ENCODE data around the gene ELF1. TPM values are rescaled to one million over a fixed set of nuclear protein-coding genes. Genes with fewer than 3 reads are reported as not detected.
"Not testable (repeated sequence)": the region's sequence is repeated elsewhere in the genome, so short reads cannot be mapped to it uniquely, and the experiment has no call there.

Gene ELF1
- total and polyA plus RNA-seq, 2 donors (not counting 3 experiments of a cell fraction or from before 2014, with no cell fraction given): 31.8 to 61.2 TPM

DNA sequence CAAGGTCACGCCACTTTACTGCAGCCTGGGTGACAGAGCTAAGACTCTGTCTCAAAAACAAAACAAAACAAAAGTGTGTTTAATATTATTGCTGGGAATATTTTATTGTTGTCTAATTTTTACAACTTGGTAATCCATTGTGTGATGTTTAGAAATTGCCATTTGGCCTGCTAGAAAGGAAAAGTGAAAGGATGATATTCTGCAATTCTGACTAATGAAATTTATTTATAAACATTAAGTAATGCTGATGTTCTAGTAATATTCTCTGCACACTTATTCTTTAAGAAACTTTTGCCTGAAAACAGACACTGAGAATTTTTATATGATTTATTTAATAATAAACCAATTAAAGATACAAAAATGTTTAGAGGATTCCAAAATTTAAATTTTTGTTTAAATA, 87.4 kb downstream of the ELF1 start:
- H3K9me1 ChIP-seq (replicated peaks; ENCODE audit: control insufficient read depth, extremely low read depth, insufficient read depth, low read length): no peaks in the 10 kb centered on the region
- H3K27me3 ChIP-seq (ENCODE audit: control insufficient read depth in 2 of 2, insufficient read depth in 2 of 2, low read length in 2 of 2): no peaks in the 10 kb centered on the region
- intact Hi-C loops (cut with micrococcal nuclease) (no loop called here), dilution Hi-C loops (cut with MboI; ENCODE audit: extremely low pct_ligation_motif_present, low sequenced_read_pairs) (no loop called here)
- no peak for FAIRE-seq
- H3K4me3 ChIP-seq (replicated peaks in 1 of 3; ENCODE audit: insufficient read depth in 1 of 3, low read depth in 1 of 3, low read length in 3 of 3): no peak overlapping the region
- H3K27ac ChIP-seq (ENCODE audit: insufficient read depth, low read depth, low read length): no peak overlapping the region
- no TSS peak for BruUV-seq (replicated peaks)
- H3K4me1 ChIP-seq (ENCODE audit: control insufficient read depth, extremely low read depth, insufficient read depth, low read length): no peaks in the 10 kb centered on the region
- H2AFZ ChIP-seq (ENCODE audit: low read depth, low read length): no peak overlapping the region
- H3K79me2 ChIP-seq (ENCODE audit: control insufficient read depth, insufficient read depth, low read length): peaks cover 2% of the 10 kb centered on the region
- no peak overlapping the region for H3K9ac ChIP-seq (replicated peaks; ENCODE audit: extremely low read depth, insufficient read depth, low read length)
- ChIA-PET CTCF (no interaction called here), POLR2A (no interaction called here)
- no peaks in the 10 kb centered on the region for H4K20me1 ChIP-seq (replicated peaks; ENCODE audit: control insufficient read depth, extremely low read depth, insufficient read depth, low read length)
- DNase-seq (ENCODE audit: low read depth, low spot score): no peak
- no peak overlapping the region for H3K4me2 ChIP-seq (ENCODE audit: insufficient read depth, low read length)
- no peaks in the 10 kb centered on the region for H3K9me3 ChIP-seq (replicated peaks; ENCODE audit: control insufficient read depth, insufficient read depth, low read length)
- no peak for TF ChIP-seq FOS (IDR thresholded peaks at IDR 0.05; ENCODE audit: borderline replicate concordance, insufficient read depth, low read length)
- no peak for TF ChIP-seq JUN (IDR thresholded peaks at IDR 0.05; ENCODE audit: borderline replicate concordance, insufficient read depth, insufficient read length, low read depth)
- TF ChIP-seq, protein P1, sequence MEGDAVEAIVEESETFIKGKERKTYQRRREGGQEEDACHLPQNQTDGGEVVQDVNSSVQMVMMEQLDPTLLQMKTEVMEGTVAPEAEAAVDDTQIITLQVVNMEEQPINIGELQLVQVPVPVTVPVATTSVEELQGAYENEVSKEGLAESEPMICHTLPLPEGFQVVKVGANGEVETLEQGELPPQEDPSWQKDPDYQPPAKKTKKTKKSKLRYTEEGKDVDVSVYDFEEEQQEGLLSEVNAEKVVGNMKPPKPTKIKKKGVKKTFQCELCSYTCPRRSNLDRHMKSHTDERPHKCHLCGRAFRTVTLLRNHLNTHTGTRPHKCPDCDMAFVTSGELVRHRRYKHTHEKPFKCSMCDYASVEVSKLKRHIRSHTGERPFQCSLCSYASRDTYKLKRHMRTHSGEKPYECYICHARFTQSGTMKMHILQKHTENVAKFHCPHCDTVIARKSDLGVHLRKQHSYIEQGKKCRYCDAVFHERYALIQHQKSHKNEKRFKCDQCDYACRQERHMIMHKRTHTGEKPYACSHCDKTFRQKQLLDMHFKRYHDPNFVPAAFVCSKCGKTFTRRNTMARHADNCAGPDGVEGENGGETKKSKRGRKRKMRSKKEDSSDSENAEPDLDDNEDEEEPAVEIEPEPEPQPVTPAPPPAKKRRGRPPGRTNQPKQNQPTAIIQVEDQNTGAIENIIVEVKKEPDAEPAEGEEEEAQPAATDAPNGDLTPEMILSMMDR (IDR thresholded peaks at IDR 0.05; ENCODE audit: extremely low read depth in 1 of 2, insufficient read depth in 1 of 2, low read depth in 1 of 2, low read length in 2 of 2): no peak
- no peak for TF ChIP-seq GATA2 (IDR thresholded peaks at IDR 0.05; ENCODE audit: insufficient read depth, insufficient read length, low read depth, low read length)
- TF ChIP-seq POLR2A (IDR thresholded peaks at IDR 0.05; ENCODE audit: low read depth, low read length): no peak
- TF ChIP-seq, protein P2, sequence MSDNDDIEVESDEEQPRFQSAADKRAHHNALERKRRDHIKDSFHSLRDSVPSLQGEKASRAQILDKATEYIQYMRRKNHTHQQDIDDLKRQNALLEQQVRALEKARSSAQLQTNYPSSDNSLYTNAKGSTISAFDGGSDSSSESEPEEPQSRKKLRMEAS (IDR thresholded peaks at IDR 0.05; ENCODE audit: insufficient read depth, insufficient read length): no peak
- no peak for TF ChIP-seq EZH2 (IDR thresholded peaks at IDR 0.05; ENCODE audit: borderline replicate concordance, low read depth, low read length, severe bottlenecking)
- TF ChIP-seq POLR2AphosphoS5 (IDR thresholded peaks at IDR 0.05; ENCODE audit: insufficient read depth, low read depth, low read length): no peak
- TF ChIP-seq MYC (IDR thresholded peaks at IDR 0.05; ENCODE audit: low read depth, low read length): no peak
- peaks cover 4 to 12% of the 10 kb centered on the region in 2 experiments for H3K36me3 ChIP-seq (ENCODE audit: control insufficient read depth in 2 of 2, extremely low read depth in 1 of 2, insufficient read depth in 2 of 2, low read length in 2 of 2)

DNA sequence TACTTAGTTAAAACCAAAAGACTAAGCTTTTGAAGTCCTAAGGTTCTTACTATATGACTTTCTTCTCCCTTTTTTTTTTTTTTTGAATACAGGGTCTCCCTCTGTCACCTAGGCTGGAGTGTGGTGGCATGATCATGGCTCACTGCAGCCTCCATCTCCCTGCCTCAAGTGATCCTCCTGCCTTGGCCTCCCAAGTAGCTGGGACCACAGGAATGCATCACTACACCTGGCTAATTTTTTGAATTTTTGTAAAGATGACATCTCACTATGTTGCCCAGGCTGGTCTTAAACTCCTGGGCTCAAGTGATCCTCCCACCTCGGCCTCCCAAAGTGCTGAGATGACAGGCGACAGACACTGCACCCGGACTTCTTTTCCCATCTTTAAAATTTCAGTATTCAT, 89.2 kb downstream of the ELF1 start:
- H3K27me3 ChIP-seq (ENCODE audit: control insufficient read depth in 2 of 2, insufficient read depth in 2 of 2, low read length in 2 of 2); H3K79me2 ChIP-seq (ENCODE audit: control insufficient read depth, insufficient read depth, low read length); H3K4me3 ChIP-seq (replicated peaks in 1 of 3; ENCODE audit: insufficient read depth in 1 of 3, low read depth in 1 of 3, low read length in 3 of 3); H2AFZ ChIP-seq (ENCODE audit: low read depth, low read length); H3K9me3 ChIP-seq (replicated peaks; ENCODE audit: control insufficient read depth, insufficient read depth, low read length); H3K9ac ChIP-seq (replicated peaks; ENCODE audit: extremely low read depth, insufficient read depth, low read length); H3K9me1 ChIP-seq (replicated peaks; ENCODE audit: control insufficient read depth, extremely low read depth, insufficient read depth, low read length); H3K4me2 ChIP-seq (ENCODE audit: insufficient read depth, low read length); H3K4me1 ChIP-seq (ENCODE audit: control insufficient read depth, extremely low read depth, insufficient read depth, low read length); POLR2A ChIA-PET; FAIRE-seq; H4K20me1 ChIP-seq (replicated peaks; ENCODE audit: control insufficient read depth, extremely low read depth, insufficient read depth, low read length); H3K27ac ChIP-seq (ENCODE audit: insufficient read depth, low read depth, low read length); intact Hi-C loops (cut with micrococcal nuclease); dilution Hi-C loops (cut with MboI; ENCODE audit: extremely low pct_ligation_motif_present, low sequenced_read_pairs); BruUV-seq (replicated peaks); DNase-seq (ENCODE audit: low read depth, low spot score): not testable (repeated sequence)
- H3K36me3 ChIP-seq (ENCODE audit: control insufficient read depth in 2 of 2, extremely low read depth in 1 of 2, insufficient read depth in 2 of 2, low read length in 2 of 2): peaks cover 4 to 12% of the 10 kb centered on the region in 2 experiments
- CTCF ChIA-PET: interaction anchor here (0.6 to 2.4 kb wide), 2 partner anchors 9 to 113 kb away, joined by 3 to 7 read pairs; no protein-coding TSS in a partner anchor
